Activated CD4-positive, CD25-positive, alpha-beta regulatory T cell treated with anti-CD3 and anti-CD28 coated beads, Interleukin-2, amount 50 U/mL, for 24 hours (primary cell): ENCODE data around the gene TMEM184A.
A peak's percentile ranks its signal among the peaks of the same experiment; 100 is the strongest.

Experiments
- ATAC-seq, 2 donors: fragments of 150-1000 bp; cut with Tn5 transposase; one replicate each; pipeline ENCODE4 v1.10.0; 2021; ENCODE audit warnings: mild to moderate bottlenecking in 1 of 2, moderate library complexity in 1 of 2

The TMEM184A gene

DNA sequence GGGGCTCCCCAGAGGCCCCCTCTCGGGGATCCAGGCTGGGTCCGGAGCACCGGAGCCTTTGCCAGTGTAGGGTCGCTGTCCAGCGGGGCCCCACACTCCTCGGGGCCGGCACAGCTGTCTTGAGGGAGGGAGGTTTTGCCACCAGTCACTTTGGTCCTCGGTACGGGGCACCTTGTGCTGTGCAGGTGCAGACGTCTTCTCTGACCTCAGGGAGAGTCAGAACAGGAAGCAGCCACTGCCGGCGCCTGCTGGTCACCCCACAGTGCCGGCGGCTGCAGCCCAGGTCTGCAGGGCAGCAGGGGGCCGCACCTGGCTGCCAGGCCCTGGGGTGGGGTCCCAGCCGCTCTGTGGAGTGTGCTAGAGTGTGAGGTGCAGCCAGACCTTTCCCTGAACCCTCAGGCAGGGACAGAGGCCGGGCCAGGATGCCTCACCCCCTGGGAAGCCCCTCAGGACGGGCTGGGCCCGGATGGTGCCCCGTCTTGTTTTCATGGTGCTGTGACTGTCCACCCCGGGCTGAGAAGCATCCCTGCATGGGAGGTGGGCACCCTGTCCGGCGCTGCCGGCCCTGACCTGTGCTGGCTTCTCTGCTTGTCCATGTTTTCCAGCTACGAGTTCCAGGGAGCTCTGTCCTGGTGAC, 17.3 kb downstream of the TMEM184A start:
- no peak for ATAC-seq

DNA sequence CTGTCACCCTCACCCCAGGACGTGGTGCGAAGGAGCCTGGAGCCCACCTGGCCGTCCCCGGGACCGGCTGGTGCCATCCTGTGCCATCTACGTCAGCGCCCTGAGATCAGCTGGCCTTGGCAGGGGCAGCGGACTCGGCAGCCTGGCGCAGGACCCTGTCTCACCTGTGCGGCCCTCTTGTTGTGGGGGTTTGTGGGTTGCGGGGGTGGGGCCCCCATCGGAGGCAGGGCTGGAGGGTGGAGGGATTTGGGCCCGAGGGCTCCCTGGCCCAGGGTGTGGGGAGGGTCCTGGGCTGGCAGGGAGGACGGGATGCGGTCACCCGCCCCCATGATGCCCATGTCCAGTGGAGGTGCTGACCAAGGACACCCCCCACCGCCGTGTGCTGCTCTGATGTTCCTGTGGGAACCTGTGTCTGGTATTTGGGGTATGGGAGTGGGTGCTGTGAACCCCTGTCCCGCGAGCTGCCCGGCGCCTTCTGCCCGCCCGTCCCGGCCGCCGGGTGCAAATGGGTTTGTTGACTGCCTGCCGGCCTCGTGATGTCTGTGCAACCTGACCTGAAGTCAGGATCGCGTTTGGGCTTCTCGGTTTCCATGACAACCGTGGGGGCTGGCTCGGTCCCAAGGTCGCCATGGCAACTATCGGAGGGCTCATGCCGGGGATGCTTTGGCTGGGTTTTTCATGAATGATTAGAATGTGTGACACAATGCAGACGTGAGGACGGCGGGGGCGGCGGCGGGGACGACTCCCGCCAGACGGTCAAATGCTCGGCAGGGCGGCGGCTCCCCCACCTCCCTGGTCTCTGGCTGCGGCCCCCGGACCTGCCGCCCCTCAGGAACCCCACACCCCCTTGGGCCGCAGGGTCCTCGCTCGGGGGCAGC, 18.2 kb downstream of the TMEM184A start:
- ATAC-seq = no peak

DNA sequence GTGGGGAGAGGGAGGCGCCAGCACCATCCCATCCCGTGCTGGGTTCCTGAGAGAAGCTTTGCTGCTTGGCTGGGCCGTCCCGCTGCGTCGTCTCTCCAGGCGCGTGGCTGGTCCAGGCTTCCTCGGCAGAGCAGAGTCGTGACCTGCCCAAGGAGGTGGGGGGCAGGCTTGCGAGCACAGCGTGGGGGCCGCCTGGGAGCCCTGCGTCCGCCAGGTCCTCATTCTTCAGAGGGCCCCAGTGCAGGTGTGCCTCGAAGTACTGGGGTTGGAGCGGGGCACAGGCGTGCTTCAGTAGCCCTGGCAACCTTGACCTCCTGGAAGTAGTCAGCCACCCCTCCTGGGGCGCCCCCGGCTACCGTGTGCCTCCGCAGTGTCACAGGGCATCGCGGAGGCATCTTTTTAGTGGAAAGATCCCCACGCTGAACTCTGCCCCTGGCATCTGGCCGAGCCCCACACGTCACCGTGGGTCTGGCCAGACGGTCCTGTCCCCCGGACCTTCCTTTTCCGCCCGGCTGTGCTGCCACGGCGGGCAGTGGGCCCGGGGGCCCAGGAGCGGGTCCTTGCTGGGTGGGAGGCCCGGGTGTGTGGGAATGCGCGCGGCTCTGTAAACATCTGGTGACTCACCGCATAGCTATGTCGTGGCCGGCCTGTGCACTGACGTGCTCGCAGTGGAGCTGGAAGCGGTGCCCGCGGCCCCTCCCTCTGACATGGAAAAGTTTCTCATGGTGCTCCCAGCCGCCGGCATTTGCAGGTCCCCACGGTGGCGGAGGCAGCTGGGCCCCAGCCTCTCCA, 19.1 kb downstream of the TMEM184A start:
- no peak for ATAC-seq

DNA sequence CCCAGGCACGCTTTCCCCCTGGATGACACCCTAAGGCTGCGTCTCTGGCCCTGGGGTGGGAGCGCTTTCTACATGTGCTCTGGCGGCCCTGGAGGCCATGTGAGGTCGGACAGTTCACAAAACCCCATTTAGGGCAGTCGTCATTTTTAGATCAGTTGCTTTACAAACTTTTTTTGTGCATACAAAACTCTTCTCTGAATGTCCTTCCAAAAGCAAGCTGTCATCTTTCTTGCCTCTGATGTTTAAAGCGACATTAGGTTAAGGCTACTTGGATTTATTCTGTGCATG, 19.6 kb downstream of the TMEM184A start:
- no peak for ATAC-seq

DNA sequence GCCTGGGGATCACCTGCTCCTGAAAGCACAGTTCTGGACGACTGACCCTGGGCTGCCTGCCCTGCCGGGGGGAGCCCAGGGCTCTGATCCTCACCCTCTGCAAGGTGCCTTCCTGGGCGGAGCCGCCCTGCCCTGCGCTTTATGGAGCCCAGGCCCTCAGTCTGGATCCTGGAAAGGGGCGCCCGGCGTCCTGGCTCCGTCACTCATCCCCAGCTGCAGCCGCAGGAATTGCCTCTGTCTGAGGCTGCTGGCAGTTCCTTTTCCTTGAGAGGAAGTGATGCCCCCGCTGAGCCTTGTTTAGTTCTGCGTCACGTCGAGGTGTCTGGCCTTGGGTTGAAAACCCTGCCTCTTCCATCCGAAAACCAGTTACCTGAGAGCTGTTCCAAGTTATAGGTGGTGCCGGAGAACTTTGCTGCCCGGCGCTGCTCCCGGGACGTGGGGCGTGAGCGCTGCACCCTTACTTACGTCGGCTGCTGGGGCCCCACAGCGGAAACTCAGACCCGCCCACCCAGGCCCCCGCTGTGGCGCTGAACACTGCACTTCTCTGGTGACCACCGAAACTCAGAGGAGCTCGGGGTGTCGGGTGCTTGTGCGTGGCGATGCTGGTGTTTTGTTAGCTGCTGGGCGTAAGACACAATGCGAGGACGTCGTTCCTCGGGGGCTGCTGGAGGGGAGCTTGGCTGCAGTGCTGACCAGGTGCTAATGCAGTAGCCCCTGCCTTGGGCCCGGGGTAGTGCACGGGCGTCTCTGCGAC, 20.1 kb downstream of the TMEM184A start:
- no peak for ATAC-seq

DNA sequence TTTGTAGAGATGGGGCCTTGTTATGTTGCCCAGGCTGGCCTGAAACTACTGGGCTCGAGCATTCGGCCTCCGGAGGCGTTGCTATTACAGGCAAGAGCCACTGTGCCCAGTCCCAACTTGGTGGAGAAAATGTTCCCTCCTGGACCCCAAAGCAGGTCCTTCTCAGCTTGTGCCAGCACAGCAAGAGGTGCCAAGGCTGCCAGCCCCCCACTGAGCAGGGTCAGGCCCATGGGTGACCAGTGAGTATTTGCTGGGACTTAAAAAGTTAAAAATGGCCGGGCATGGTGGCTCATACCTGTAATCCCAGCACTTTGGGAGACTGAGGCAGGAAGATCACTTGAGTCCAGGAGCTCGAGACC, 20.9 kb downstream of the TMEM184A start:
- no peak for ATAC-seq

DNA sequence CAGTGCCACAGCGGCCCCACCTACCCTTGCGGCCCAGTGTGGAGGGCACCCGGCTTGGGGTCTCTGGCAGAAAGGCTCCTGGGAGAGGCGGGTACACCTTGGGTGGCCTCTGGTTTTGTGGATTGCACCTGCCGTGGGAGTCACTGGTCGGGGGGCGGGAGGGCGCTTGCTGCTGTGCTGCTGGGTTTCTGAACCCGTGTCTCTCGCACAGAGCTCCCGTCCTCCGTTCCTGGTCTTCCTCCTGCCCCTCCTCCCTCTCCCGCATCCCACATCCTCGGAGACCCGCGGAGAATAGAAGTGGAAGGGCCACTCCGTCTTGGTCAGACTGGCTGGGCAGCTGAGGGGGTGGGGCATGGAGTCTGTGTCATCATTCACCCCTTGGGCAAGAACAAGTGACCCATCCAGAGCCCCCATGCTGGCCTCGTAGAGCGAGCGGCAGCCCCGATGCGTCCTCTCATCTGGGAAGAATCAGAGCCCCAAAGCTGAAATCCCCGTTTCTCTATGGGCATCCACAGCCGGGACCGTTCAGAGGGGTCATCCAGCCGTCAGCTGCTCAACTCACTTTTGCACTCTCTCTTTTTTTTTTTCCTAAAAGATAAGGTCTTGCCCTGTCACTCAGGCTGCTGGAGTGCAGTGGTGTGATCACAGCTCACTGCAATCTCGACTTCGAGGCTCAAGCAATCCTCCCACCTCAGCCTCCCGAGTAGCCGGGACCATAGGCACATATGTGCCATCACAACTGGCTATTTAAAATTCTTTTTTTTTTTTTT, 21.5 kb downstream of the TMEM184A start:
- ATAC-seq = no peak

DNA sequence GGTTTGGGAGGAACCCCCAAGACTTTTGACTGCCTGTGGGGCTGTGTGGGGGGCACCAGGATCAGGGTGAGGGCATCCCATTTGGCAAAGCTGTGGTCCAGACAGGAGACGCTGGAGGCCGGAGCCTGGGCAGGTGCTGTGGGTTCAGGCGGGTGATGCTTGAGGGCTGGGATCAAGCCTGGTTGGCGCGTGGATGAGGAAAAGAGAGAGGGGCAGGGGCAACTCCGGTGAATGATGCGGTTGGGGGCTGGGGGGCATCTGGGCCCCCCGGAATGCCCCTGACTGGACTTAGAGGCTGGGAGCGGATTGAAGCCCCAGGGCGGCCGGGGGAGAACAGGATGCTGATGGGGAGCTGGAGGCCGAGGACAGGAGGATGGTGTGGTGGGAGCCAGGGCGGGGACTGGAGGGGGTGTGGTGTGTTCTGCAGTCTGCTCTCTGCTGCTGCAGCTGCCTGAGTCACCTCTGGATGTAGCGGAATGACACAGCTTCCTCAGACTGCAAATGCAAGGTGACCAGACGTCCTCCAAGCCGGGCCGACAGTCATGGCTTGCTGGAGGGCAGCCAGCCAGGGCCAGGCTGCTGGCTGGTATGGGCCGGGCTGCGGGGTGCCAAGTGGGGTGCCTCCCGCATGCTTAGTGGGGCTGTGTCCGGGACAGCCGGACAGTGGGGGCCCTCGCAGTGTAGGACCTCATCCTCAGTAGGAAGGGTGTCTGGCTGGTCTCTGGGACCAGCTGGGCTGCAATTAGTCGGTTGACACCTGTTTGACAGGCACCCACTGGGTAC, 22.3 kb downstream of the TMEM184A start:
- ATAC-seq = peak; percentile 55 to 59

DNA sequence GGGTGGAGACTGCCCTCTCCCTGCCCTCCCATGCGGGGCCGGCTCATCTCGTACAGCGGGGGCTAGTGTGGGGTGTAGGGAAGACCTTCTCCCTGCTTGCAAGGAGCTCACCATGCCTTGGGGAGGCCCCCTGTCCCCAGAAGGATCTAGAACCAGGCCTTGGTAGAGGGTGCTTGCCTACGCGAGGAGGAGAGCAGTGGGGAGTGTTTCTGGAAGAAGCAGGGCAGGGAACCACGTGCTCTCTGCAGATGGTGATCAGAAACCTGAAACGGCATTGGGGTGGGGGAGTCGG, 22.8 kb downstream of the TMEM184A start:
- ATAC-seq = peak in 1 of 2 donors; percentile 0

DNA sequence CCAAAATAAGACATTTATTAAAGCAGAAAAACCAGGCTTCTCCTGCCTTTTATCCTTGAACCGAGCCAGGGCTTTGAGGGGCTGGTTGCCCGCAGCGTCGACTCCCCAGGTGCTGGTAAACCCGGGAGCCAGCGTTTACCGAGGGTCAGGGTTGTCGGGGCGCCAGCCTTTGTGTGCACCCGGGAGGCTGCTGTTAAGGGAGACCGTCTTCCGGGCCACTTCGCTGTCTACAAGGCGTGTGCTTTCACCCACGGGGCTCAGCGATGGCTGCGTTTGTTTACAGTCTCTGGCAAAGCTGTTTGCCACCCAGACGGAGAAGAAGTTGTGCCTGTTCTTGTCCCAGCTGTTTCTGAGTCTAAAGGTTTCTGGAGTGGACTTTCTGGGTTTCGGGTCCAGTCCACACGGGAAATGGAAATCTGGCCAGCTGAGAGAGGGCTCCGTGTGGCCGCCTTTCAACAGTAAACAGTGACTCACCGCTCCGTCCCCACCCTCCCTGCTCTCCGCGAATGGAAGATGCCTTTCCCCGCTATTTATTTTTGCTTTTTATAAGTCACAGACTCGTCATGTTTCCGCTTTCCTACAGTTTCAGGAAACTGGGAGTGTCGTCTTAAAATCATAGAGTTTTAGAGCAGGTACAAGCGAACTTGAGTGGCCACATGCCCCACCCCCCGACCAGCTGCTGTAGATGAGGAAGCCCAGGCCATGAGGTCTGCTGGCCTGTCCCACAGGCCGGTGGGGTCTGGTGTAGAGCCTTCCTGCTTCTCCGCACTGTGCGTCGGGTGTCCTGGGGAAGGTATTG, 23.4 kb downstream of the TMEM184A start:
- peak; percentile 39 to 44 for ATAC-seq

DNA sequence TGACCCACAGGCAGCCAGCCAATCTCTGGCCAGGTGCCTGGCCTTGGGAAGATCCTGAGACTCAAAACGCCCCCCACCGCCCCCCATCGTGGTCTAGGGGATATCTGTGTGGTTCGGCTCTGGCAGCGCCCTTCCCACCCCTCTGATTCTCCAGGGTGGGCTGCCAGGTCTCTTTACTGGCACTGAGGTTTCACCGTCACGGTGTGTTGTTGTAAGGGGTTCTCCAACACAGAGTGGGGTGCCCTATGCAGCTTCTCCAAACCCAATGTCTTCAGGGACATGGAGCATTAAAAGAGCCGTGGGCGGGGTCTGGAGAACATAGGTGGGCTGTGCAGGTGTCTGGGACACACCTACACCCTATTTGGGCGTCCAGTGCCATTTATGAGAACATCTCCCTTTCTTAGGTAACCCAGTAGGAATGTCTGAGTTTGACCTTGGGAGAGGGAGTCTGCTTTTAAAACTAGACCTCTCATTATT, 24.0 kb downstream of the TMEM184A start:
- no peak for ATAC-seq

DNA sequence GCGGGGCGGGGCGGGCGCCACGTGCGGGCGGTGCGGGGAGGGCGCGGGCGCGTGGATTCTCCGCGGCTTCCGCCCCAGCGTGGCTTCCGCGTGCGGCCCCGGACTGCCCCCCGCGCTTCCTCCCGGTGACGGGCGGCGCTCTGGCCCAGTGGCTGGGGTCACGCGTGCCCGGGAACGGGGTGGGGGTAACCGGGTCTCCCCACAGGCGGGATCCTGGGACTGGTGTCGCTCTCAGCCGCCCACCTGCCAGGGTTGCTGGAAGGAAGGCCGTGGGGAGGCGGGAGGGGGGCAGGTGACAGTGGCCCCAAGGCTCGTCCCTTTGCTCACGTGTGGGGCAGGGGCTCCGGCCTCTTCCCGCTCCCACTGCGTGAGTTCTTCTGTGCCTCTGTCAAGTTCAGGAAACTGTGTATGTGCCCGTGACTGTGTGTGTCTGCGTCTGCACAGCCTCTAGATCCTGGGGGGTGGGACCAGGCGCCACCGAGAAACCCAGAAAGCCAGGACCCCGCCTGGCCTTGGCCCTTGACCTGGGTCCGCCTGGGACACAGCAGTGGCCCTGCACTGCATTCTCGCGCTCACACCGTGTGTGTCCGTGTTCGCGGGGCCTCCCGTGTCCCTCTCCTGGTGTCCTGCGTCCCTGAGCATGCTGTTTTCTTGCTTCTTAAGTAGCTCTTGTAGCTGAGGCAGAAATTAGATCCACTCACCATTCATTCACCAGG, 24.6 kb downstream of the TMEM184A start:
- peak; percentile 10 to 18 for ATAC-seq

DNA sequence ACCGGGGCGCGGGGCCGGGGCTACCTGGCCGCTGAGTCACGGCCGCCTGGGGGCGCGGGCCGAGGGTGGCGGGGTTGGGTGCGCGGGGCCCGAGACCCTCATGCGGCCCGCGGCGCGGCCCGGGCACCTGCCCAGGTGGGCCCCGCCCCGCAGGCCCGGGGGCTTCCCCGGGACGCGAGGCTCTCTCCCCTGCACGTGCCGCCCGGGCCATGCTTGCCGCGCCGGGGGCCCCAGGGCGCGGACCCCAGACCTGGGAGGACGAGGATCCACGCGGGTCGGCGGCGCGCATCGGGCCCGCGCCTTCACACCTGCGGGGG, 25.1 kb downstream of the TMEM184A start:
- ATAC-seq = peak; percentile 21 to 29

DNA sequence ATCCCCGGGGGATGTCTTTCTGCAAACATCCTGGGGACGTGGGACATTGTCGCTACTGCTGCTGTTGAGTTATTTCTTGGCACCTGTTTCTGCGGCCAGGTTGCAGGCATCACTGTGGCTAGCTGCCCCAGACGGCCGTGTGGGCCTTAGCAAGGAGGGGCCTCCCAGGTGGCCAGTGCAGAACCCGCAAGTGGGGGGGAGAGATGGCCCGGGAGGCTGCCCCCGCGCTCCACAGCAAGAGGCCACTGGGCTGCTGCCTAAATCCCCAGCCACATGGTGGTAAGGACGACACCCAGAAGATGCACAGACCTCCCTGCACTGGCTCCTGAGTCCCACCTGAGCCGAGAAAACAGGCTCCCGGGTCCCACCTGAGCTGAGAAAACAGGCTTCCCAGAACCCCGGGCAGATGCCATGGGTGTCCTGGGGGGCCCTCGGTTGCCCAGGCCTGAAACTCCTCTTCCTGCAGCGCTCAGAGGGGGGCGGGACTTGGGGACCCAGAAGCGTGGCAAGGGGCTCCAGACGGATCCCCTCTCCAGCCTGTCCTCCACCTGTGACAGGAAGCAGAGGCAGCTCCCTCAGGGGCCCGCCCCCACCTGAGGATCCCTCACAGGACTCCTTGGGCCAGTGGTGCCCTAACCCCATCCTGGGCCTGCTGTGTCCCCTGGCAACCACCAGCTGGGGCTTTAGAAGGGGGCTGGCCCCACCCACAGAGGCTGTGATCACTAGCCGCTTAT, 26.5 kb downstream of the TMEM184A start:
- no peak for ATAC-seq

DNA sequence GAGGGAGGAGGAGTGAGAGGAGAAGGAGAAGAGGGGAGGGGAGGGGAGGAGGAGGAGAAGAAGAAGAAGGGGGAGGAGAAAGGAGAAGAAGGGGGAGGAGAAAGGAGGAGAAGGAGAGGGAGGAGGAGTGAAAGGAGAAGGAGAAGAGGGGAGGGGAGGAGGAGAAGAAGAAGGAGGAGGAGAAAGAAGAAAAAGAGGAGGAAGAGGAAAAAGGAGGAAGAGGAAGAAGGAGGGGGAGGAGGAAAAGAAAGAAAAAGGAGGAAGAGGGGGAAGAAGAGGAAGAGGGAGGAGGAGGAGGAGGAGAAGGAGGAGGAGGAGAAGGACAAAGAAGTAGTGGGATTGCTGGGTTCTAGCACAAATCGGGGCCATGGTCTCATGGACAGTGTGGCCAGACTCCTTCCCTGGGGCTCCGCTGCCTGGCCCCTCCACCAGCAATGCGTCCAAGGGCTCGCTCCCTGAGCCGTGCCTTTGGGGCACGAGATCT, 29.7 kb downstream of the TMEM184A start:
- ATAC-seq = no peak

DNA sequence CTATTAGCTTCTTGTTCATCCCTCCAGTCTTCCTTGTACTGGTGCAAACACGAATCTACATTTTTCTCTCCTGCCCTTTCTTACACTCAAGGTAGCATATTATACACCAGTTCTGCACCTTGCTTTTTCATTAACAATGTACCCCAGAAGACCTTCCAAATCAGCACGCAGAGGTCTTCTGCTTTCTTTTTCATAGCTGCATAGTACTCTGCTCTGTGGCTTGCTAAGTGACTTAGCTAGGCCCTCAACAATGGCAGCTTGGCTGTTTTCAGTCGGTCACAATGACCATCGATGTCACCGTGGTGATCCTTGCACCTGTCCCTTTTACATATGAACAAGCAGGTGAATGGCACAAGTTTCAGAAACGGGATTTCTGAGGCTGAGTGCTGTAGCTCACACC, 30.6 kb downstream of the TMEM184A start:
- ATAC-seq = no peak

DNA sequence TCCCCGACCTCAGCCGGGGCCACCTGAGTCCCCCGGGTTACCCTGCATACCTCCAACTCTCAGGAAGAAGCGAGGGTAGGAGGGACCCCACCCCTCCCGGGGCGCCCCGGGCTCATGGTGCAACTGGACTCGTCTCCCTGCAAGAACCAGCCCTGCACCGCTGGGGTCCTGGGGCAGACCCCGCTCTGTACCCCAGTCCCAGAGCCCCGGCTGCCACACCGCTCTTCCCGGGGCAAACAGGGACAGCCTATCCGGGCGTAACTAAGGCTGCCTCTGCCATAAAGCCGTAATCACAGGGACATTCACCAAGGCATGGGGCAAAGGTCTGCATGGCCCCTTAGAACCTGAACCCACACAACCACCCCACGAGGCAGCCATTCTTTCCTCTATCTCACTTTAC, 32.2 kb downstream of the TMEM184A start:
- ATAC-seq = no peak

DNA sequence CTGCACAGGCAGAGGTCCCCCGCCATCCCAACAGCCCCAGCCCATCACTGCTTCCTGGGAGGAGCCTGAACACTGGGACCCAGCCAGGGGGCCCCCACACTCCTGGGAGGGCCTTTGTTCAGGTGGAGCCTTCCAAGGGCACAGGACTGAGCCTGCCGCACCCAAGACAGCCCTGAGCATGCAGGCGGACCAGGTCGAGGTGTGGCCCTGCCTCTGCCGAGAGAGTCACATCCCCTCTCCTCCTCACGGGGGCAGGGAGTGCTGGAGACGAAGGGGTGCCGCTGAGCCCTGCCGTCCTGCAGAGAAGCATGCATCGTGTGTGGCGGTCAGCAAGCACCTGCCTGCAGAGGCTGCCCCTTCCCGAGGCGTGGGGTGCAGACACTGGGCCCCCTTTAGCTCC, 32.8 kb downstream of the TMEM184A start:
- ATAC-seq = no peak

DNA sequence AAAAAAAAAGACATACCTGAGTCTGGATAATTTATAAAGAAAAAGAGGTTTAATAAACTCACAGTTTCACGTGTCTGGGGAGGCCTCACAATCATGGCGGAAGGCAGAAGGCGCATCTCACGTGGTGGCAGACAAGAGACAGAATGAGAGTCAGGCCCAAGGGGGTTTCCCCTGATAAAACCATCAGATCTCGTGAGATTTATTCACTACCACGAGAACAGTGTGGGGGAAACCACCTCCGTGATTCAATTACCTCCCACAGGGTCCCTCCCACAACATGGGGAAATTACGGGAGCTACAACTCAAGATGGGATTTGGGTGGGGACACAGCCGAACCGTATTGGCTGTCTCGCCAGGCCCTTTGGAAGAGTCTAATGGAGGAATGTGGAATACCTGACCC, 34.5 kb downstream of the TMEM184A start:
- ATAC-seq = peak in 1 of 2 donors; percentile 65
